LNCAP (cell line): ENCODE measurements around the gene PRICKLE4.

ENCODE experiments used
- CTCF ChIP-seq: fragments of 450-650 bp; IDR thresholded peaks from 2 replicates; pipeline ENCODE4 v1.5.1; 2017; ENCODE audit warnings: mild to moderate bottlenecking

The PRICKLE4 gene

GRCh38 chr6:41740366-41741162, 40.0 kb upstream of the PRICKLE4 start:
- TF ChIP-seq CTCF = no peak

- no peak for TF ChIP-seq CTCF
Observed at GRCh38 chr6:41741625-41742490, 38.7 kb upstream of the PRICKLE4 start.

- TF ChIP-seq CTCF = no peak
Observed at GRCh38 chr6:41743406-41744235, 37.0 kb upstream of the PRICKLE4 start.

GRCh38 chr6:41744236-41744787, 36.3 kb upstream of the PRICKLE4 start:
- TF ChIP-seq CTCF = no peak

- TF ChIP-seq CTCF = no peak
Observed at GRCh38 chr6:41746107-41746506, 34.5 kb upstream of the PRICKLE4 start.

- no peak for TF ChIP-seq CTCF
Observed at GRCh38 chr6:41747256-41748101, 33.1 kb upstream of the PRICKLE4 start, which contains the start of gene PGC. PGC (minus strand) TSS chr6:41747397; CDS start chr6:41747334, 63 bp downstream.
